Urinary bladder (tissue), 4 donors: Measurements from ENCODE around the gene MATK. TPM values are rescaled to one million over a fixed set of nuclear protein-coding genes. Genes with fewer than 3 reads are reported as not detected.
"Not testable (repeated sequence)": the region's sequence is repeated elsewhere in the genome, so short reads cannot be mapped to it uniquely, and the experiment has no call there.

Experiments used
- DNase-seq: peaks from one replicate; pipeline ENCODE4 v3.0.0-alpha.2; 2015; ENCODE audit errors: extremely low spot score
- H3K27ac ChIP-seq: one replicate; pipeline ENCODE4 v1.5.1; 2013; ENCODE audit warnings: low read depth, mild to moderate bottlenecking, moderate library complexity
- H3K36me3 ChIP-seq: one replicate; pipeline ENCODE4 v1.6.1; 2013; ENCODE audit warnings: mild to moderate bottlenecking, moderate library complexity; ENCODE audit not compliant: insufficient read depth
- H3K4me1 ChIP-seq: one replicate; pipeline ENCODE4 v1.6.1; 2013; ENCODE audit warnings: mild to moderate bottlenecking, moderate library complexity; ENCODE audit not compliant: insufficient read depth
- H3K4me3 ChIP-seq: one replicate; pipeline ENCODE4 v1.5.1; 2013; ENCODE audit warnings: low read depth, low read length
- WGBS: extraction: QIAGEN DNeasy Blood & Tissue Kit; methylation state at CpG from one replicate; pipeline ENCODE4 v1.1.7; 2013; 5-methylcytosine and 5-hydroxymethylcytosine counted together
- polyA plus RNA-seq: library from polyadenylated mRNA; stranded (reverse); fragments of 200-250 nt; gene quantifications from one replicate; pipeline ENCODE4 v1.2.3, GENCODE V29; 2013
- total RNA-seq: library from RNA; depleted of rRNA; stranded (reverse); fragments of >200 nt; gene quantifications from one replicate; pipeline ENCODE4 v1.2.3, GENCODE V29; 2014
- donor health status: healthy with polysubstance abuse.
- donor health status: healthy.

Gene MATK
- total and polyA plus RNA-seq, 2 donors, result 0.53 to 1.3 TPM

GRCh38 chr19:3768015-3768747, 18.0 kb downstream of the MATK start:
- no peaks in the 10 kb centered on the region for H3K4me1 ChIP-seq
- H3K36me3 ChIP-seq, result peaks cover 5% of the 10 kb centered on the region
- no peak overlapping the region for H3K4me3 ChIP-seq
- 89% methylated on average over 25 of the region's 25 CpGs for WGBS
- no peak for DNase-seq
- H3K27ac ChIP-seq, result no peak overlapping the region

- Histone ChIP-seq H3K4me3 (no peak overlapping the region), H3K36me3 (peaks cover 5% of the 10 kb centered on the region), H3K4me1 (no peaks in the 10 kb centered on the region), H3K27ac (no peak overlapping the region)
- DNase-seq, result no peak
- 93% methylated on average over 23 of the region's 23 CpGs for WGBS
Observed at GRCh38 chr19:3767050-3767449, 19.1 kb downstream of the MATK start.

GRCh38 chr19:3766520-3766919, 19.7 kb downstream of the MATK start:
- 93% methylated on average over 7 of the region's 7 CpGs for WGBS
- no peak for DNase-seq
- no peak overlapping the region for H3K4me3 ChIP-seq
- no peaks in the 10 kb centered on the region for H3K4me1 ChIP-seq
- H3K27ac ChIP-seq, result no peak overlapping the region
- peaks cover 5% of the 10 kb centered on the region for H3K36me3 ChIP-seq

GRCh38 chr19:3765757-3766156, 20.4 kb downstream of the MATK start:
- DNase-seq, H3K36me3 ChIP-seq, H3K4me3 ChIP-seq, H3K4me1 ChIP-seq, H3K27ac ChIP-seq: not testable (repeated sequence)
- 90% methylated on average over 5 of the region's 5 CpGs for WGBS

- DNase-seq, result no peak
- Histone ChIP-seq H3K27ac (no peak overlapping the region), H3K4me1 (no peaks in the 10 kb centered on the region), H3K36me3 (peaks cover 5% of the 10 kb centered on the region), H3K4me3 (no peak overlapping the region)
- 90% methylated on average over 12 of the region's 12 CpGs for WGBS
Observed at GRCh38 chr19:3765121-3765520, 21.1 kb downstream of the MATK start.

- no peaks in the 10 kb centered on the region for H3K4me1 ChIP-seq
- peaks cover 5% of the 10 kb centered on the region for H3K36me3 ChIP-seq
Observed at GRCh38 chr19:3762501-3763459, 23.4 kb downstream of the MATK start, which contains the start of gene MRPL54. TSS of gene MRPL54 (plus strand) at chr19:3762682. CDS start at chr19:3762701, 19 bp downstream.

GRCh38 chr19:3762130-3762473, 24.1 kb downstream of the MATK start:
- no peak for DNase-seq
- H3K4me1 ChIP-seq, result no peaks in the 10 kb centered on the region
- H3K36me3 ChIP-seq, result peaks cover 3% of the 10 kb centered on the region
- no peak overlapping the region for H3K4me3 ChIP-seq
- no peak overlapping the region for H3K27ac ChIP-seq
- WGBS, result 61% methylated on average over 1 of the region's 1 CpG

More at GRCh38 chr19:3762501-3763459, 23.4 kb downstream of the MATK start, which contains the start of gene MRPL54:
- 3% methylated on average over 47 of the region's 47 CpGs for WGBS
- Histone ChIP-seq H3K27ac (peak within 1 kb of the TSS; percentile 99), H3K4me3 (peak within 1 kb of the TSS; percentile 74)
- peak; percentile 98 for DNase-seq

GRCh38 chr19:3761382-3762129, 24.6 kb downstream of the MATK start, which contains the start of gene APBA3:
TSS of gene APBA3 (minus strand) at chr19:3761692. CDS start at chr19:3760264, 1,428 bp downstream.
- Histone ChIP-seq H3K36me3 (no peaks in the 10 kb centered on the region), H3K27ac (peak within 1 kb of the TSS; percentile 99), H3K4me1 (no peaks in the 10 kb centered on the region), H3K4me3 (peak within 1 kb of the TSS; percentile 74)
- WGBS, result 4% methylated on average over 45 of the region's 45 CpGs
- peak; percentile 64 for DNase-seq

GRCh38 chr19:3760871-3761361, 25.3 kb downstream of the MATK start:
- Histone ChIP-seq H3K4me1 (no peaks in the 10 kb centered on the region), H3K36me3 (no peaks in the 10 kb centered on the region), H3K4me3 (peak overlapping the region; percentile 74), H3K27ac (no peak overlapping the region)
- DNase-seq, result no peak
- WGBS, result 34% methylated on average over 7 of the region's 7 CpGs

GRCh38 chr19:3759482-3760254, 26.5 kb downstream of the MATK start:
- 84% methylated on average over 19 of the region's 19 CpGs for WGBS
- DNase-seq, result no peak
- no peak overlapping the region for H3K4me3 ChIP-seq
- H3K27ac ChIP-seq, result no peak overlapping the region
- H3K36me3 ChIP-seq, result no peaks in the 10 kb centered on the region
- H3K4me1 ChIP-seq, result no peaks in the 10 kb centered on the region

GRCh38 chr19:3758297-3758696, 27.9 kb downstream of the MATK start:
- not testable (repeated sequence) for H3K36me3 ChIP-seq, H3K4me3 ChIP-seq, H3K4me1 ChIP-seq, H3K27ac ChIP-seq, DNase-seq
- WGBS, result 98% methylated on average over 13 of the region's 13 CpGs

GRCh38 chr19:3757705-3758104, 28.5 kb downstream of the MATK start:
- not testable (repeated sequence) for H3K4me3 ChIP-seq, DNase-seq, H3K27ac ChIP-seq, H3K4me1 ChIP-seq, H3K36me3 ChIP-seq
- 95% methylated on average over 7 of the region's 7 CpGs for WGBS
